ENCODE measurements around the gene TMEM127. TPM values are rescaled to one million over a fixed set of nuclear protein-coding genes. Genes with fewer than 3 reads are reported as not detected.
A peak's percentile ranks its signal among the peaks of the same experiment; 100 is the strongest.
"Not testable (repeated sequence)": the region's sequence is repeated elsewhere in the genome, so short reads cannot be mapped to it uniquely, and the experiment has no call there.

Gene TMEM127
- total RNA-seq, 1 donor from 2014 or later, result 12.1 TPM

DNA sequence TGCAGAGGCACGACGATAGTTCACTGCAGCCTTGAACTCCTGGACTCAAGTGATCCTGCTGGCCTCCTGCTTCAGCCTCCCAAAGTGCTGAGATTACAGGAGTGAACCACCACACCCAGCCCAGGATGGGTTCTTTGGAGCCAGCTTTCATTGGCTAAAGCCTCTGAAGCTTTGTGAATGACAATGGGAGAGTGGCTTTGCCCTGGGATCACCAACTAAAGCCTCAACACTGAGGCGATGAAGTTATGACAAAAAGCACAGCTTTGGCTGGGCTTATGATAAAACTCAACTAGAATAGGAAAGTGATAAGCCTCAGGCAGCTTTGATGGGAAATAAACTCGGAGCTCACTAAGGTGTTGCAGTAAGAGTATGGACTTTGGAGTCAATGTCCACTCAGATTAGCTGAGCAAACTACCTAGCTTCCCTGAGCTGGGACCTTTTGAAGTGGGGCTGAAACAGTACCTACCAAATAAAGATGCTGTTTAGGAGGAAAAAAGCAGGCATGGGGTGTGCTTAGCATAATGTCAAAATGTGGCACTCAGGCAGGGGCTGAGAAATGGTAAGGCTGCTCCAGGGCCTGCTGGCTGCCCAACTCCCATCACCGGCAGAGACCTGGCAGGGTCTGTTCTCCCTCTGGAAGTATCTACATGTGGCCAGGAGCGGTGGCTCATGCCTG, 4.3 kb downstream of the TMEM127 start:
- H3K27me3 ChIP-seq (ENCODE audit: control insufficient read depth, insufficient read depth, low read length), result no peaks in the 10 kb centered on the region
- TF ChIP-seq, protein P1, sequence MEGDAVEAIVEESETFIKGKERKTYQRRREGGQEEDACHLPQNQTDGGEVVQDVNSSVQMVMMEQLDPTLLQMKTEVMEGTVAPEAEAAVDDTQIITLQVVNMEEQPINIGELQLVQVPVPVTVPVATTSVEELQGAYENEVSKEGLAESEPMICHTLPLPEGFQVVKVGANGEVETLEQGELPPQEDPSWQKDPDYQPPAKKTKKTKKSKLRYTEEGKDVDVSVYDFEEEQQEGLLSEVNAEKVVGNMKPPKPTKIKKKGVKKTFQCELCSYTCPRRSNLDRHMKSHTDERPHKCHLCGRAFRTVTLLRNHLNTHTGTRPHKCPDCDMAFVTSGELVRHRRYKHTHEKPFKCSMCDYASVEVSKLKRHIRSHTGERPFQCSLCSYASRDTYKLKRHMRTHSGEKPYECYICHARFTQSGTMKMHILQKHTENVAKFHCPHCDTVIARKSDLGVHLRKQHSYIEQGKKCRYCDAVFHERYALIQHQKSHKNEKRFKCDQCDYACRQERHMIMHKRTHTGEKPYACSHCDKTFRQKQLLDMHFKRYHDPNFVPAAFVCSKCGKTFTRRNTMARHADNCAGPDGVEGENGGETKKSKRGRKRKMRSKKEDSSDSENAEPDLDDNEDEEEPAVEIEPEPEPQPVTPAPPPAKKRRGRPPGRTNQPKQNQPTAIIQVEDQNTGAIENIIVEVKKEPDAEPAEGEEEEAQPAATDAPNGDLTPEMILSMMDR (IDR thresholded peaks at IDR 0.05; ENCODE audit: insufficient read depth, low read length, severe bottlenecking), result no peak
- peaks cover 12% of the 10 kb centered on the region for H3K36me3 ChIP-seq (ENCODE audit: control insufficient read depth, insufficient read depth, low read length)
- DNase-seq (ENCODE audit: low read depth), result no peak
- H3K4me3 ChIP-seq (ENCODE audit: low read depth, low read length), result no peak overlapping the region
- no peak for FAIRE-seq

DNA sequence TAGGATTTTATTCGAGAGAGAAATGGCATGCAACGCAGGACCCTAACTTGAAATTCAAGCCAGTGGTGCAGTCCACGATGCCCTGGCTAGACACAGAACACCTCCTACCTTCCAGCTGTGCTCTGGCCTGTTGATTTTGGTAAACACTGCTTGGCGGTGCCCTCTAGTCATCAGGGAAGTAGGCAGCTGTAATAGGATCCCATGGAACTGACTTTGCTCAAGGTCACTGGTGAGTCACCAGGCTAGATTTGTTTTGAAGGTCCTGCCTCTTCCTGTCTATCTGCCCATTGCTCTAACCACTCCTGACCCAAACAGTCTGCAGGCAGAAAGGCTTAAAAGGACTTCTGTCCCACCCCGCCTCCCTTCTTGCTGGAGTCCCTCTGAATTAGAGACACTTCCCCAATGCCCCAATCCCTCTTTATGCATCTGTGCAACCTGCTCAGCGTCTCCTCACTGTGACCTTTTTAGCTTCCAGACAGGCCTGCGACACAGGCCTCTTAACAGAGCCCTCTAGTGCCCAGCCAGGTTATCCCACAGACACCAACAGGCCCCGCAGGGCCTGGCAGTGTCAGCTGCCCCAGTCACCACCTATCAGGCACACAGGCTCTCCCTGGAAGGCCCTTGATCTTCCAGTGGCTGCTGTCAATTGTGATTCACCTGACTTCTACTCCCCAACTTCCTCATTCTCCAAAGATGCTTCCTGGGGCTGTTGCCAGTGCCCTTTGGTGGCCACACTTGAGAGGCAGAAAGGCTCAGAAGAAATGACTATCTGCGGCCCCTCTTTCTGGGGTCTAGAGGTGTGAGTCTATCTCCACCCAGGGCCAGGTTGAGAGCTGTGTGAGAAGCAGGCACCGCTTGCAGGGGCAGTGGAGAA, 5.2 kb downstream of the TMEM127 start:
- H3K4me3 ChIP-seq (ENCODE audit: low read depth, low read length), result no peak overlapping the region

DNA sequence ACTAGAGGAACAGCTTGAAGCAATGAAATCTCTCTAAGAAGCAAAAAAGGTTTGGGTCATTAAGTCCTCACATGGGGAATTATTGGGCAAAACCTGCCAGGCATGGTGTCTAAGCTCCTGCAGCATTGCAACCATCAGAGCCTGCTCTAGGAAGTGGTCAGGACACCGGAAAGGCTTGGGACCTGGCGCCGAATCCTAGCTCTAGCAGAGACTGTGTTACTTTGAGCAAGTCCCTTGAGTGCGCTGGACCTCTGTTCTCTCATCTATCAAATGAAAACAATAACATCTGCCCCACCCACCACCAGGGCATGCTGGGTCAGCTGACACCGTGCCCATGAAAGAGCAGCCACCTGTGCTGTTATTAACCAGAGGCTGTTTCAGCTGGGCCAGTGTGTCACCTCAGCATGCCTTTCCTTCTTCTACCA, 6.3 kb downstream of the TMEM127 start:
- no peak for FAIRE-seq
- peaks cover 14% of the 10 kb centered on the region for H3K36me3 ChIP-seq (ENCODE audit: control insufficient read depth, insufficient read depth, low read length)
- no peak overlapping the region for H3K4me3 ChIP-seq (ENCODE audit: low read depth, low read length)
- TF ChIP-seq, protein P1 (IDR thresholded peaks at IDR 0.05; ENCODE audit: insufficient read depth, low read length, severe bottlenecking), result no peak
- DNase-seq (ENCODE audit: low read depth), result no peak
- H3K27me3 ChIP-seq (ENCODE audit: control insufficient read depth, insufficient read depth, low read length), result no peaks in the 10 kb centered on the region

More for the DNA sequence above, 5.2 kb downstream of the TMEM127 start:
- no peak for FAIRE-seq
- peak; percentile 80 for DNase-seq (ENCODE audit: low read depth)
- TF ChIP-seq, protein P1 (IDR thresholded peaks at IDR 0.05; ENCODE audit: insufficient read depth, low read length, severe bottlenecking), result peak; percentile 50
- peaks cover 12% of the 10 kb centered on the region for H3K36me3 ChIP-seq (ENCODE audit: control insufficient read depth, insufficient read depth, low read length)
- H3K27me3 ChIP-seq (ENCODE audit: control insufficient read depth, insufficient read depth, low read length), result no peaks in the 10 kb centered on the region

DNA sequence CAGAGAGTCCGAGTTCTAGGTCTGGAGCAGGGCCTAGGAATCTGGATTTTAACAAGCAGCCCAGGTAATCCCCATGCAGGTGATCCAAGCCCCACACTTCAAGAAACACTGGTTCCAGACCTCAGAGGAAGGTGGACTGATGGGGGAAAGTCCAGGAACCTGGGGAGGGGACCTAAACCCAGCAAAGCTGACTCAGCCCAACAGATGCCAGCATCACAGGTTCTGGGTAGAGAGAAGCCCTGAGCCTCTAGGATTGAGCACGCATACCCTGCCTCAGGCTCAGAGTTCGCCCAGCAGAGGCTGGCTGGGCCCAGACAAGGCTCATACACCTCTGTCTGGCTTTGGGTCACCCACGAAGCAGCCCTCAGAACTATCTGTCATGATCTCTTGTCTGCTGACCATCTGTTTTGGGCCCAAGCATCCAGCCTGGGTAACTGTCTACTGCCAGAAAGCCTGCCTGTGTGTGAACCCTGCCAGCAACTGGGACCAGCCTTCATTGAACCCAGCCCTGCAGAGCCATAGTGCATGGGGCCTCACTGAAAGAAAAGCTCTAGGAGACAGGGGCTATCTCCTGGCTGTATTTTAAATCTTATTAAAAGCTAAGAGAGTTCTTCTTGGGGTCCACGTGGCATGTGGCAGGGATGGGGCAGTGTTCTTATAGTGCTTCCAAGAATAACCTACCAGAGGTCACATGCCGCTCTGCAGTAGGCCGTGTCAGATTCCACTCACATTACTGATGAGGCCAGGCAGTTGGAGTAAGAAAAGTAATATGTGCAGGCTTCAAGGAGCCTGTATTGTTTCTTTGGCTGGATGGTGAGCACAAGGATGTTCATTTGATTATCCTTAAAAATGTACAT, 7.4 kb downstream of the TMEM127 start:
- TF ChIP-seq, protein P1 (IDR thresholded peaks at IDR 0.05; ENCODE audit: insufficient read depth, low read length, severe bottlenecking), result no peak
- DNase-seq (ENCODE audit: low read depth), result no peak
- no peak overlapping the region for H3K4me3 ChIP-seq (ENCODE audit: low read depth, low read length)
- FAIRE-seq, result no peak
- H3K27me3 ChIP-seq (ENCODE audit: control insufficient read depth, insufficient read depth, low read length), result no peaks in the 10 kb centered on the region
- peaks cover 14% of the 10 kb centered on the region for H3K36me3 ChIP-seq (ENCODE audit: control insufficient read depth, insufficient read depth, low read length)

DNA sequence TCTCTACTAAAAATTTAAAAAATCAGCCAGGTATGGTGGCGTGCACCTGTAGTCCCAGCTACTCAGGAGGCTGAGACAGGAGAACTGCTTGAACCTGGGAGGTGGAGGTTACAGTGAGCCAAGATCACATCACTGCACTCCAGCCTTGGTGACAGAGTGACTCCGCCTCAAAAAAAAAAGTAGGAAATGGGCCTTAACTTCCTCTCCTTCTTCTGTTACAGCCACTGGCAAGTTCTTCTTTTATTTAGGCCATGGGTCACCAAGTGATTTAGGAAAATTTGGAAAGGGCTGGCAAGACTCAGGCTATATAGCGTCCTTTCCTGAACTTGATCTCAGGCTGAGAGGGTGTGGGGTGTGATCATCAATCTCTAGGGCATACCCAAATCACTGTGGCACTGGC, 8.1 kb downstream of the TMEM127 start:
- peaks cover 18% of the 10 kb centered on the region for H3K36me3 ChIP-seq (ENCODE audit: control insufficient read depth, insufficient read depth, low read length)
- not testable (repeated sequence) for DNase-seq (ENCODE audit: low read depth); FAIRE-seq; H3K4me3 ChIP-seq (ENCODE audit: low read depth, low read length); H3K27me3 ChIP-seq (ENCODE audit: control insufficient read depth, insufficient read depth, low read length)
